Measurements from ENCODE around the gene BCLAF1.

BCLAF1 gene, protein sequence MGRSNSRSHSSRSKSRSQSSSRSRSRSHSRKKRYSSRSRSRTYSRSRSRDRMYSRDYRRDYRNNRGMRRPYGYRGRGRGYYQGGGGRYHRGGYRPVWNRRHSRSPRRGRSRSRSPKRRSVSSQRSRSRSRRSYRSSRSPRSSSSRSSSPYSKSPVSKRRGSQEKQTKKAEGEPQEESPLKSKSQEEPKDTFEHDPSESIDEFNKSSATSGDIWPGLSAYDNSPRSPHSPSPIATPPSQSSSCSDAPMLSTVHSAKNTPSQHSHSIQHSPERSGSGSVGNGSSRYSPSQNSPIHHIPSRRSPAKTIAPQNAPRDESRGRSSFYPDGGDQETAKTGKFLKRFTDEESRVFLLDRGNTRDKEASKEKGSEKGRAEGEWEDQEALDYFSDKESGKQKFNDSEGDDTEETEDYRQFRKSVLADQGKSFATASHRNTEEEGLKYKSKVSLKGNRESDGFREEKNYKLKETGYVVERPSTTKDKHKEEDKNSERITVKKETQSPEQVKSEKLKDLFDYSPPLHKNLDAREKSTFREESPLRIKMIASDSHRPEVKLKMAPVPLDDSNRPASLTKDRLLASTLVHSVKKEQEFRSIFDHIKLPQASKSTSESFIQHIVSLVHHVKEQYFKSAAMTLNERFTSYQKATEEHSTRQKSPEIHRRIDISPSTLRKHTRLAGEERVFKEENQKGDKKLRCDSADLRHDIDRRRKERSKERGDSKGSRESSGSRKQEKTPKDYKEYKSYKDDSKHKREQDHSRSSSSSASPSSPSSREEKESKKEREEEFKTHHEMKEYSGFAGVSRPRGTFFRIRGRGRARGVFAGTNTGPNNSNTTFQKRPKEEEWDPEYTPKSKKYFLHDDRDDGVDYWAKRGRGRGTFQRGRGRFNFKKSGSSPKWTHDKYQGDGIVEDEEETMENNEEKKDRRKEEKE

GRCh38 chr6:136289579-136290409 is at the start of gene BCLAF1:
TSS of gene BCLAF1 (minus strand) at chr6:136289846. CDS start at chr6:136279866, 9,980 bp downstream.
- in situ Hi-C loops (cut with HindIII; ENCODE audit: low sequenced_read_pairs), result no loop called here

- in situ Hi-C loops (cut with HindIII; ENCODE audit: low sequenced_read_pairs), result no loop called here
These were observed 48.8 kb upstream of the BCLAF1 start for GRCh38 chr6:136338486-136338885.

GRCh38 chr6:136337606-136338005 is 48.0 kb upstream of the BCLAF1 start:
- in situ Hi-C loops (cut with HindIII; ENCODE audit: low sequenced_read_pairs), result no loop called here

- in situ Hi-C loops (cut with HindIII; ENCODE audit: low sequenced_read_pairs), result no loop called here
These were observed 47.5 kb upstream of the BCLAF1 start for GRCh38 chr6:136337121-136337520.

- in situ Hi-C loops (cut with HindIII; ENCODE audit: low sequenced_read_pairs), result no loop called here
These were observed 46.2 kb upstream of the BCLAF1 start for GRCh38 chr6:136335736-136336363.

GRCh38 chr6:136334853-136335252 is 45.2 kb upstream of the BCLAF1 start:
- in situ Hi-C loops (cut with HindIII; ENCODE audit: low sequenced_read_pairs), result no loop called here

GRCh38 chr6:136334465-136334846 is 44.8 kb upstream of the BCLAF1 start:
- in situ Hi-C loops (cut with HindIII; ENCODE audit: low sequenced_read_pairs), result no loop called here

- in situ Hi-C loops (cut with HindIII; ENCODE audit: low sequenced_read_pairs), result no loop called here
These were observed 44.3 kb upstream of the BCLAF1 start for GRCh38 chr6:136333824-136334464.

GRCh38 chr6:136331461-136331860 is 41.8 kb upstream of the BCLAF1 start:
- in situ Hi-C loops (cut with HindIII; ENCODE audit: low sequenced_read_pairs), result no loop called here

DNA sequence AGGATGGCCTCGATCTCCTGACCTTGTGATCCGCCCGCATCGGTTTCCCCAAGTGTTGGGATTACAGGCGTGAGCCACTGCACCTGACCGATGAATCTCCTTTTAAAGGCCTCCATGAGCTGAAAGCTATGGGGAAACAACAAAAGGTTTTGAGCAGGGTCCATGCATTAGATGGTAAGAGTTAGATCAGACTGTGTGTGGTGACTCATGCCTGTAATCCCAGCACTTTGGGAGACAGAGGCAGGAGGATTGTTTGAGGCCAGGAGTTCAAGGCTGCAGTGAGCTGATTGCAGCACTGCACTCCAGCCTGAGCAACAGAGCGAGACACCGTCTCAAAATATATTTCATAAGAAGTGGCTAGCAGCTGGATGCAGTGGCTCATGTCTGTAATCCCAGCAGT is 41.0 kb upstream of the BCLAF1 start:
- in situ Hi-C loops (cut with HindIII; ENCODE audit: low sequenced_read_pairs), result no loop called here

DNA sequence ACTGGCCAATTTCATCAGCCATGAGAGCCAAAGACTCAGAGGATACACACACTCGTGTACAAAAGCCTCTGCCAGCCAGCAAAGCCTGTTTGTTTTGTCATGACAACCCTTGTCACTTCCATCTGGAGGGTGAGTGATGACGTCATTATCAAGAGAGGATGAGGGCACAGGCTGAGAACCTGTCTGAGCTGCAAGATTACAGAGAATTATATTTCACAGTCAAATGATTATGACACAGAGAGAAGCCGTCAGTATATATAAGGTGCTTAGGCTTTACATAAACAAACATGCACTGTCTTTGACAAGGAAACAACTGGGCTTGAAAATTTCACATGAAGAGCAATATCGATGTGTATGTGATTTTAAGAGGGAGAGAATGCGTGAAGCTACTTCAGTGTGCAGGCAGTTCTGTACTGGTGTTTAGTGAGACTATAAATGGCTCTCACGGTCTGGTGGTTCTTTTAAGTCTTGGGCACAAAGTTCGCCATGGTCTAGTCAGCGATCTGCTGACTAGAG is 36.5 kb upstream of the BCLAF1 start:
- in situ Hi-C loops (cut with HindIII; ENCODE audit: low sequenced_read_pairs), result no loop called here

- in situ Hi-C loops (cut with HindIII; ENCODE audit: low sequenced_read_pairs), result no loop called here
These were observed 35.2 kb upstream of the BCLAF1 start for GRCh38 chr6:136324686-136325380.

DNA sequence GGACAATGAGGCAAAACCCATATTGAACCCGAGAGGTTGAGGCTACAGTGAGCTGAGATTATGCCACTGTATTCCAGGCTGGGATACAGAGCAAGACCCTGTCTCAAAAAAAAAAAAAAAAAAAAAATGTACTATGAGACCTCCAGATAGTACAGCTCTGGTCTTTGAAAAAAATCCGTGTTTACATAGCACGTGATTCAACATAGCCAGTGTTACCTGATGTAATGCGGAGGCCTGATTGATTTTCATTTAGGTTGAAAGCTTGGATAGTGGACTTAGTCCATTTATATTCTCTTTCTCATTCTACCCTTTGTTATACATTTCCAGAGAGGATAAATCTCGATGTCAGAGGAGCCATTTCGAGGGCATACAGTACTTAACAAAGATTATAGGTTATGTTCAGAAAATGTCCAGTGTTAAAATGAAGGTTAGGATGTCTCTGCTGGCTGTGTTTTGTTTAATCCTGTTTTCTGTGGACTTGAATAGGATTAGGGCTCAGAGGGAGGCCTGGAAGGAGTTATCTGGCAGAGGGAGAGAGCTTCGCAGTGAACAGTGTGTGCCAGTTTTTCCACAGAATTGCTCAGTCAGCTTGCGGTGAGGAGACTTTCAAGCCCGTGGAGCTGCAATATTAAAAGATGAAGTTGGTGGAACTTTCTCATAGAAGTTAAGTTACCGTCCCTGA is 33.9 kb upstream of the BCLAF1 start:
- in situ Hi-C loops (cut with HindIII; ENCODE audit: low sequenced_read_pairs), result no loop called here

- in situ Hi-C loops (cut with HindIII; ENCODE audit: low sequenced_read_pairs), result no loop called here
These were observed 30.1 kb upstream of the BCLAF1 start for GRCh38 chr6:136319732-136320131.

GRCh38 chr6:136318676-136319075 is 29.0 kb upstream of the BCLAF1 start:
- in situ Hi-C loops (cut with HindIII; ENCODE audit: low sequenced_read_pairs), result no loop called here

DNA sequence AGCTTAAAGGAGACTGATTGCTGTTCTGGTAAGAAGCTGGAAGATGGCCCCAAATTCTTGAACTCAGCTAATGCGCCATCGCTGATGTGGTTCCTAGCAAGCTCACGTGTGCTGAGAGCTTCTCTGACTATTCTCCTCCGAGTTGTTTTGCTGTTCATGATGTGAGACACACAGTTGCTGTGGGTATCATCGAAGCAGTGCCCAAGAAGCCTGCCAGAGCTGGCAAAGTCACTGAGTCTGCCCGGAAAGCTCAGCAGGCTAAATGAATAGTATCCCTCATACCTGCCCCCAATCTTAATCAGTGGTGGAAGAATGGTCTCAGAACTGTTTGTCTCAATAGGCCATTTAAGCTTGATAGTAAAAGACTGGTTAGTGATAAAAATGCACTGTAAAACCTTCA is 28.3 kb upstream of the BCLAF1 start:
- in situ Hi-C loops (cut with HindIII; ENCODE audit: low sequenced_read_pairs), result no loop called here

DNA sequence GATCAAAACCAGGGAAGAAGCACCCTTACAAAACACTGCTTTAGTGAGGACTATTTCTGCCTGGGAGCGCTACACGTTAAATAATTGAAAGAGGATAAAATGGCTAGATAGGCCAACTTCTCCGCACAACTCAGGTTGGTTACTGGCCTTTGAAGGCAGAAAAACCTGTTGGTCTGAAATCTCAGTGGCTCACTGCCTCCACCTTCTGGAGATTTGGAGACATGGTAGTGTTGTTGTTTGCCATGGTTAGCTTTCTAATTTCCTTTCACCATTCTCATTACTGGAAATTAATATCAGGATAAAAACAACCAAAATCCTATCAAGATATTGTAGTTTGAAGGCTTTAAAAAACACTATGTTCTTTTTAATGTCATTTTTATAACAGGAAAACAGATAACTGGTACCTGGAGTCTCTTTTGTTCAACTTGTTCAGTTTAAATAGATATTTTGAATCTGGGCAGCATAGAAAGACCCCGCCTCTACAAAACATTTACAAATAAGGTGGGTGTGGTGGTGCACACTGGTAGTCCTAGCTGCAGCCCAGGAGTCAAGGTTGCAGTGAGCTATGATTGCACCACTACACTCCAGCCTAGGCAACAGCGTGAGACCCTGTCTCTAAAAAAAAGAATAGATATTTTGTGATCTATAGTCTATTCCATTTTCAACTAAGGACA is 27.5 kb upstream of the BCLAF1 start:
- in situ Hi-C loops (cut with HindIII; ENCODE audit: low sequenced_read_pairs), result no loop called here

DNA sequence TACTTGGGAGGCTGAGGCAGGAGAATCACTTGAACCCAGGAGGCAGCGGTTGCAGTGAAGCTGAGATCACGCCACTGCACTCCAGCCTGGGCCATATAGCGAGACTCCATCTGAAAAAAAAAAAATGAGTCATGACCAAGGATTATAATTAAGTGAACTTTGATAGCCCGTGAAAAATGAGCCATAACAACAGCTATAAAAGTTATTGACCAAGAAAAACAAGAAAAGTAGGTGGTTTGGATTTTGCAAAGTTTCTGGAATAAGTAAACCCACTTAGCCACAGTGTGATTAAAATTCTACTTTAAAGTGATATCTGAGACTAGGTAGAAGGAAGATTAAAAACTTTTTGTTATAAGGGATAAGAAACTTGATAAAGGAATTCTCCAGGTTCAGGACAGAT is 25.9 kb upstream of the BCLAF1 start:
- in situ Hi-C loops (cut with HindIII; ENCODE audit: low sequenced_read_pairs), result no loop called here

Data from DLD1 (cell line).